HG03095 (cell line): Measurements from ENCODE around the gene GJD4.

Experiments
- ATAC-seq: cut with Tn5 transposase; IDR thresholded peaks from one replicate; pipeline ENCODE4 v1.9.1; 2021; ENCODE audit warnings: moderate library complexity; ENCODE audit not compliant: unreplicated experiment

The GJD4 gene, protein sequence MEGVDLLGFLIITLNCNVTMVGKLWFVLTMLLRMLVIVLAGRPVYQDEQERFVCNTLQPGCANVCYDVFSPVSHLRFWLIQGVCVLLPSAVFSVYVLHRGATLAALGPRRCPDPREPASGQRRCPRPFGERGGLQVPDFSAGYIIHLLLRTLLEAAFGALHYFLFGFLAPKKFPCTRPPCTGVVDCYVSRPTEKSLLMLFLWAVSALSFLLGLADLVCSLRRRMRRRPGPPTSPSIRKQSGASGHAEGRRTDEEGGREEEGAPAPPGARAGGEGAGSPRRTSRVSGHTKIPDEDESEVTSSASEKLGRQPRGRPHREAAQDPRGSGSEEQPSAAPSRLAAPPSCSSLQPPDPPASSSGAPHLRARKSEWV

GRCh38 chr10:35605191-35605590, at the start of gene GJD4:
GJD4 (plus strand) TSS chr10:35605341; CDS start chr10:35605568, 227 bp downstream.
- no peak for ATAC-seq

DNA sequence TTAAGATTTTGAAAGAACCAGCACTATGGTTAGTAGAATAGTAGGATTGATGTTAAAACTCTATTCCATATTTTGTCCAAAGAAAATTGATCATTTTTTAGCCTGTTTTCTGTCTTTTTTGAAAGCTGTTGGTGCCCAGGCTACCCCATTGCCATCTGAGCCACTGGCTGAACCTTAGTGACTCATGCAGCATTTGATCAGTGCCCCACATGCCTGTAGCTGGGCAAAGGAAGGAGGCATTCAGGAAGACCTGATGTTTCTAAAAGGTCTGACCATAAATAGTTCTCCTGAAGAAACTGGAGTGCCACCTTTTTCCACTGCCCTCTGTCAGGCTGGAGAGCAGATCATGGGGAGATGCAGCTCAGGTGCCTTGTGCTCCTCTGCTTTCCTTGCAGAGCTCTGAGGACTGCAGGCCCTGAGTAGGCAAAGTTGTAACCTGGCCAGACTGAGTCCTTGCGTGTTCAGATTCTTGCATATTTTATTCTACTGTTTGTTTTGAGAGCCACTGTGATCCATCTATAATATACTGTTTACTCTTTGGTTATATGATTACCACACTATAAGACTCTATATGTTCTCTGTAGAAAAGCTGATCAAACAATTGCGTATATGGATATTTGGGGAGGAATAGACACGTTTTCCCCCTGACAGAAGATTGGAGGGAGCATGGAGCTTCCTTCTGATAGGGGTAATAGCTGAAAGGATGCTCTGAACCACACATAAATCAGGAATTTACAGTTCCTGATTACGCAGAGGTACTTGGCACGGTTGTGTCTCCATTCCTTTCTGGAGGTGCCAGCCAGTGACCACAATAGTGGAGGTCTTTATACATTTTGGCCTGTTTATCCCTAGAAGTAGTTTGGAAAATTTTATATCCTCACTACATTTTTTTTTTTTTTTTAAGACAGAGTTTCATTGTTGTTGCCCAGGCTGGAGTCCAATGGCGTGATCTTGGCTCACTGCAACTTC, 48.9 kb upstream of the GJD4 start:
- no peak for ATAC-seq

DNA sequence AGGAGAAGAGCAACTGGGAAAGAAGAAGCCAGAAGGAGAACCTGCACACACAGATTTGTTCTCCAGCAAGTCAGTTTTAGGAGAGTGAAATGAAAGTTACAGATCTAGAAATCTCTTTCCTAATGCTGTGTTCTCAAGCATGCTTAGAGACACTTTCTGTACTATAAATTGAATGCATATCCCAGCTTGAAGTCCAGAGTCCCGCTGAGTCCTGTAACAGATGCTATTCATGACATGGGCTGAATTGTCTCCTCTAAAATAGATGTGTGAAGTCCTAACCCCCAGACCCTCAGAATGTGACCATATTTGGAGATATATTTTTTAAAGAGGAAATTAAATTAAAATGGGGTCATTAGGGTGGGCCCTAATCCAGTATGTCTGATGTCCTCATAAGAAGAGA, 46.9 kb upstream of the GJD4 start:
- no peak for ATAC-seq

DNA sequence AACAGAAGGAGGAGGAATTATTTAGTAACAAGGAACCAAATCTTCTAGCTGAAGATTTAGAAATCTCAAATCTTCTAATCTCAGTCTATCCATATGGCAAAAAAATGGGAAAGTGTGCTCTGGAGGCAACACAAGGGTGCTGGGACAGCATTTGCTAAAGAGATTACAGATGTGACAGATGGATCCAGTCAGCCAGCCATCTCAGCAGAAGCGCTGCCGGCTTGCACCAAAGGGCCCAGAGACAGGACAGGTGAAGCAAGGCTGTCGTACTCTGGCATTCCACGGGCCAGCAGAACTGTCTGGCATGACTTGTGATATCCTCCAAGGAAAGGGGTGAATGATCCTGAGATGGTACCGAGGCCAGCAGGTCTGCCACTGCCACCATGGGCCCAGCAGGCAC, 45.7 kb upstream of the GJD4 start:
- no peak for ATAC-seq

- ATAC-seq, result no peak
These were observed 43.4 kb upstream of the GJD4 start for GRCh38 chr10:35561715-35562114.

DNA sequence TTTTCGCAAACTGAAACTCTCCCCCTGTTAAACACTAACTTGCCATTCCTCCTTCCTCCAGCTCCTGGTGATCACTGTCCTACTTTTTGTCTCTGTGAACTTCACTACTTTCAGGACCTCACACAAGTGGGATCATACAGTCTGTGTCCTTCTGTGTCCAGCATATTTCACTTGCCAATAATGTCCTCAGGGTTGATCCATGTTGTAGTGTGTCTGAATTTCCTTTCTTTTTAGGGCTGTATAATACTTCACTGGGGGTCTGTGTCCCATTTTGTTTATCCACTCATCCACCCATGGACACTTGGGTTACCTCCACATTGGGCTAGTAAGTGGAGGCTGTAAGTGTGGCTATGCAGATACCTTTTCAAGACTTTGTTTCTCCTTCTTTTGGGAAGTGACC, 42.7 kb upstream of the GJD4 start:
- no peak for ATAC-seq

DNA sequence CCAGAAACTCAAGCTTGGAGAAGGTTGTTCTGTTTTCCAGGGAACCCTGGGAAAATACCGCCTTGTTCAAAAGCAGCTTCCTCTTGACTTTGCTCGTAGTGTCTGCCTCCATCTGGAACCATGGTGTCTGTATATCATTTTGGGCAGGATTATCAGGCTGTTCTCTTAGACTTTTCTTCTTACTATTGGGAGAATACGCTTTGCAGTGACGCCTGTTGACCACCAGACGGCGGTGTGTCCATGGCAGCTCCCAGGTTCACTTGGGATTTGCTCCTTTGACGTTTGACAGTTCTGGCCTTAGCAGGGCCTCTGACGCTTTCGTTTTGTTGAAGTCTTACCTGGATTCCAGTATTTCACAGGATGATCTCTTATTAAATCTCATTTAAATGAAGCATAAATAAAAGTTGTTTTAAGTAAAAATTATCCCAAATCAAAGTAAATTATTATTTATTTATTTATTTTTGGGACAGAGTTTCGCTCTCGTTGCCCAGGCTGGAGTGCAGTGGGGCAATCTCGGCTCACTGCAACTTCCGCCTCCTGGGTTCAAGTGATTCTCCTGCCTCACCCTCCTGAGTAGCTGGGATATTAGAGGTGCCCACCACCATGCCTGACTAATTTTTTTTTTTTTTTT, 41.8 kb upstream of the GJD4 start:
- ATAC-seq, result no peak

DNA sequence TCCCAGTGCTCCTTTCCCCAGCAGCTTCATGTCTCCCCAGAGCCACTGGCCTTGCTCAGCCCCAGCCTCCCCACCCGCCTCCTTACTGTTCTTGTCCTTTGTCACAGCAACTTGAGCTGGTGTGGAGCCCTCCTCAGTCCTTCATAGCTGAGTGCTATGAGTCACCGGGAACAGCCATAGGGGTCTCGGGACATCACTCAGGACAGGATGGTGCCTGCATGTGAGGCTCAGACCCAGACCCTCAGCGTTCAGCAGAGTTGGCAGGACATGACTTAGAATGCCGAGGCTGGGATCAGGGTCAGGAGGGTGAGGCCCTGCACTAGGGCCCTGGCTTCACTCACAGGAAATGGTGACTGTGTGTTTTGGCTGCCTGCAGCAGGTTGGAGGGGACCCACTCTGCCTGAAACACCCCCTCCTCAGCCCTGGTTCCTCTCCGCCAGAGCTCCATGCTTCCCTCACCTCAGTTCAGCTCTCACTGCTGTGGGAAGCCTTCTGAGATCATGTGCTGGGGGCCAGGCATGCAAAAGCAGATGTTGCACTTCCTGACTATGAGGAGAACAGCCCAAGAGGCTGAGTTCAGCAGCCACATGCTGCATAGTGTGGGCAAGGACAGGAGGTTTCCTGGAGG, 40.7 kb upstream of the GJD4 start:
- peak; percentile 64 for ATAC-seq

DNA sequence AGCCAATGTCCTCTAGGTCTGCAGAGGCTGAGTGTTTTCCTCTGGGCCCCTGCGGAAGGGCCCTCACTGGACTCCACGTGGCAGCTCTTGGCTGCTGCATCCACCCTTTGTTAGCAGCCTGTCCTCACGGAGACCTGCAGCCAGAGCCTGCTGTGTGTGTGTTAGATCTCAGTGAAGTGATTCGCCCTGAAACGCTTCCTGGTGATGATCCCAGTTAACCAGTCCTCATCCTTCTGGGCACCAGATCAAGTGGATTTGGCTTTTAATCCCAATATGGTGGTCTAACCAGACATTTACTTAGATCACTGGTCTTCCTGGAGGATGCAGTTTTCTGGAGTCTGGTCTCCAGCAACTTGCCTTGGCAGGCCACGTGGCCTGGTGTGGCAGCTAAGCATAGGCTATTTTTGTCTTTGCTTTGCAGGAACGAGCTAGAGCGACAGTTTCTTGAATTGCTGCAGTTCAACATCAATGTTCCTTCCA, 39.5 kb upstream of the GJD4 start:
- ATAC-seq, result no peak

- no peak for ATAC-seq
These were observed 37.2 kb upstream of the GJD4 start for GRCh38 chr10:35567951-35568350.

DNA sequence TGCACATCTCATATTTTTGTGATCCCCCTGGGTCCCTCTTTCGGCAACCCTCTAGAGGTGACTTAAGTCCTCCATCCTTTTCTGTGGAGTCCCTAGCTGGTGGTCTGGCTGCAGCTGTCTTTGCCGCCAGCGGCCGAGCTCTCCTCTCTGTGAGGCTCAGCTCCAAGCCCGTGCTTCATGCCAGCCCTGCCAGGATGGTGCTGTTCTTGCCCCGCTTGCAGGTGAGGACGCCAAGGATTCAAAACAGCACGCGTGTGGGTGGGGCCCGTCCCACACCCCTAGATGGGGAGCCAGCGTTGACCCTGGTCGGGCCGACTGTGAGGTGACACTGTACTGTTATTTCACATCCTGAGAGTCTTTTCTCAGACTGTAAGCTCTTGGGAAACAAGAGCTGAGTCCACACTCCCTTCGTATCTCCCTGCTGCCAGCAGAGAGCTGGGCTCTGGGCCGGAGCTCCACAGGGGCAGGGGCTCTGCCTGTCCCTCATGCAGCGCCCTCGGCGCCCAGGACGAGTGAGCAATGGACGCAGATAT, 36.6 kb upstream of the GJD4 start:
- ATAC-seq, result no peak

DNA sequence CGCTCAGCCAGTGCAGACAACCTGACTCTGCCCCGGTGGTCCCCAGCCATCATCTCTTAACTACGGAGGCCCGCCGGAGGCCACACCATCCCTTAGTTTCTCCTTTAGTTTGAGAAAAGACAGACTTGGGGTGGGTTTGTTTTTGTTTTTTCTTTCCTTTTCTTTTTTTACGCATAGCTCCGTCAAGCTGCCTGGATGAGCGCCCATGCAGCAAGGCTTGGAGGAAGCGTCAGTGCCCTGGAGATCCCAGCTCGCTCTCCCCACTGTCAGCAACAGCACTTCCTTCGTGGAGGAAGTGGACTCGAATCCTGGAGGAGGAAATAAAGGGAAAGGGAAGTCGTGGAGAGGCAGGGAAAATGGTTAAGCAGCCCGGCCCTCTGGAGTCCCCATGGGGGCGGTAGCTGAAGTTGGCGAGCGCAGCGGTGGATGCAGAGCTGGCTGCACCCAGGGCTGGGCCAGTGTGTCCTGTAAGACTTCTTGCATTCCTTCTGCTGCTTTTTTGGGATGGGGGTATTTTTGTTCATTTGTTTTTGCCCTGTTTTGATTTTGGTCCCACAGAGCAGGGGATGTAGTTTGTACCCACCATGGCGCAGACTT, 35.9 kb upstream of the GJD4 start:
- no peak for ATAC-seq

GRCh38 chr10:35569836-35570235, 35.3 kb upstream of the GJD4 start:
- no peak for ATAC-seq

- ATAC-seq, result no peak
These were observed 34.7 kb upstream of the GJD4 start for GRCh38 chr10:35570397-35570796.

GRCh38 chr10:35572583-35572982, 32.6 kb upstream of the GJD4 start:
- ATAC-seq, result no peak

- ATAC-seq, result no peak
These were observed 31.3 kb upstream of the GJD4 start for GRCh38 chr10:35573796-35574195.

DNA sequence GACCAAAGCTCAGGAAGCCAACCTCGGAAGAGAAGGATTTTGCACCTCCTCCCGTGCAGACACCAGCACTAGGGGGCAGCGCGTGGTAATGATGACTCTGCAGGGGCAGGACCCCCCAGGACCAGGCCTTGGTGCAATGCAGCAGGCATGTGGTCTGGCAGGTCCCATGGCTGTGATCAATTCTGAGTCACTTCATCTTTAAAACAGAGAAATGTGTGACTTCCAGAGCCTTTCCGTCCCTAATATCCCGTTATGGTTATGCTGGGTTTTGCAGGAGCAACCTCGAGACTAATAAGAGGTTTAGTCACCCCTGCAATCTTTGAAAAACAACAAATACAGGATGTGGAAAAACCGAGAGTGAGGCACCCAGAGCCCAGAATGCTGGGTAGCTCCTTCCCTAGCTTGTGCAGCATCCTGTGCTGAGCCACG, 30.2 kb upstream of the GJD4 start:
- no peak for ATAC-seq

DNA sequence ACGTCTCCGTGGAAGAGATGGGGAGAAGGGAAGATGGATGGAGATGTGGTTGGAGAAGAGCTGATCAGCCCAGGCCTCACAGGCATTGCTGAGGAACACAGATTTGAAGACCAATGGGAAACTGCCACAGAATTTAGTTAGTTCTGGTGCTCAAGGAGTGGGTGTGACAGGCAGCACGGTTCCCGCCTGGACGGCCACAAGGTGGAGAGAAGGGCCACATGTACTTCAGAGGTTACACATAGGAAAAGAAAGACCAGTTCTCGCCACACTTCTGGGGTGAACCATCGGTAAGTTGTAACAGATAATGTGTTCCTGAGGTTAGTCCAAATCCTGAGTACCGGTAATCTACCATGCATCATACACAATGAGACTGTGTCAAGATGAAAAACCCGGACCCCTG, 29.5 kb upstream of the GJD4 start:
- ATAC-seq, result no peak

GRCh38 chr10:35576730-35577129, 28.4 kb upstream of the GJD4 start:
- no peak for ATAC-seq

DNA sequence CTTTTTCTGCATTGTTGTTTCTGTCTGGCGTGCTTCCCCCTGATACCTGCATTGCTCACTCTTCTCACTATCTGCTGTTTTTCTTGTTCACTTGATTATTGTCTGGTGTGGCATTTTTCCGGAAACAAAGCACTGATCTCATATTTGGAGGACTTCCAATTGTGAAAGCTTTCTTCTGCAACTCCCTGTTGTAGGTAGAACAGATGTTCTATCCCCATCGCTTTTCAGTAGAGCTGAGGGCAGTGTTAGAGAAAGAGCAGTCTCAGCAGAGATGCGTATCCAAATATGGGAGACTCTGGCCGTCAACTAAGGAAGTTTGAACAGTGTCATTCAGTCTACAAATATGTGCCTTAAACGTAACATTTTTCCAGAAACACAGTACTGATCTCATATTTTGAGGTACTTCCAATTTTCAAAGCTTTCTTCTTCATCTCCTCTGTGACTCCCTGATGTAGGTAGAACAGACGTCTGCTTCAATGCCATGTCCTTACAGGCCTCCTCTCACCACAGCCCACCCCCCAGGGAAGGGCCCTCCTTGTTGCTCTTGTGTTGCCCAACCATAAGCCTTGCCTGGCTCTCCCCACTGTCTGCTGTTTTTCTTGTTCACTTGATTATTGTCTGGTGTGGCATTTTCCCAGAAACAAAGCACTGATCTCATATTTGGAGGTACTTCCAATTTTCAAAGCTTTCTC, 27.1 kb upstream of the GJD4 start:
- no peak for ATAC-seq
